Endothelial cell of umbilical vein (primary cell): Measurements from ENCODE around the gene CYP1A1. TPM values are rescaled to one million over a fixed set of nuclear protein-coding genes. Genes with fewer than 3 reads are reported as not detected.

Experiments
- BruUV-seq: library from RNA; stranded (reverse); fragments of 400-500 nt; replicated peaks from 2 replicates; lab custom pipeline; 2021; lab: Mats Ljungman, UMichigan
- CTCF ChIA-PET: fragments of 300-600, 350-600 bp; sonication (Branson Sonifier 250); formaldehyde crosslinking; loops from one replicate; lab custom pipeline; 2021; ENCODE audit warnings: antibody characterized with exemption, inconsistent platforms; lab: Charles Lee
- POLR2A ChIA-PET: fragments of 300-600, 350-600 bp; sonication (Branson Sonifier 250); formaldehyde crosslinking; loops from one replicate; lab custom pipeline; 2021; ENCODE audit warnings: antibody characterized with exemption, inconsistent platforms; lab: Charles Lee
- DNase-seq: peaks from one replicate; pipeline ENCODE4 v3.0.0-alpha.2; 2011; ENCODE audit warnings: low read depth, low spot score
- FAIRE-seq: peaks from 2 replicates; lab custom pipeline; 2011; peaks lifted over from hg19 to GRCh38; lab: Jason Lieb, UNC
- H2AFZ ChIP-seq: 2 replicates; pipeline ENCODE4 v1.6.0; 2012; ENCODE audit warnings: low read depth, low read length, control low read depth, inconsistent platforms
- H3K27ac ChIP-seq: 2 replicates; pipeline ENCODE4 v1.5.1; 2011; ENCODE audit warnings: low read depth, mild to moderate bottlenecking, control low read depth, low read length, moderate library complexity; ENCODE audit not compliant: insufficient read depth
- H3K27me3 ChIP-seq, 2 experiments: 2 replicates each; pipeline versions ENCODE4 v1.6.0 to v1.6.1; 2011; ENCODE audit warnings: low read length in 2 of 2, mixed read lengths in 1 of 2; ENCODE audit not compliant: control insufficient read depth in 2 of 2, insufficient read depth in 2 of 2
- H3K36me3 ChIP-seq, 2 experiments: 2 replicates in 1 of 2; 3 replicates in 1 of 2; pipeline ENCODE4 v1.5.1; 2011; ENCODE audit warnings: low read length in 2 of 2, mild to moderate bottlenecking in 1 of 2, moderate library complexity in 1 of 2; ENCODE audit not compliant: control insufficient read depth in 2 of 2, insufficient read depth in 2 of 2; ENCODE audit errors: extremely low read depth in 1 of 2
- H3K4me1 ChIP-seq: 3 replicates; pipeline ENCODE4 v1.5.1; 2011; ENCODE audit warnings: mild to moderate bottlenecking, low read length; ENCODE audit not compliant: control insufficient read depth, insufficient read depth; ENCODE audit errors: extremely low read depth
- H3K4me2 ChIP-seq: 2 replicates; pipeline ENCODE4 v1.6.1; 2011; ENCODE audit warnings: low read length, control low read depth, mixed read lengths; ENCODE audit not compliant: insufficient read depth
- H3K4me3 ChIP-seq, 3 experiments: fragments of 200-600 bp in 1 of 3; sonication (generic), shearing (Covaris generic) in 1 of 3; replicated peaks in 1 of 3; 2 replicates each; pipeline ENCODE4 v1.5.1; 2011 to 2016; ENCODE audit warnings: control low read depth in 3 of 3, low read length in 3 of 3, mild to moderate bottlenecking in 2 of 3, inconsistent platforms in 1 of 3, low read depth in 1 of 3, moderate library complexity in 1 of 3; ENCODE audit not compliant: insufficient read depth in 1 of 3
- H3K79me2 ChIP-seq: 2 replicates; pipeline ENCODE4 v1.6.0; 2012; ENCODE audit warnings: low read length, inconsistent platforms; ENCODE audit not compliant: control insufficient read depth, insufficient read depth
- H3K9ac ChIP-seq: replicated peaks from 2 replicates; pipeline ENCODE3; 2011; ENCODE audit warnings: low read length, control low read depth; ENCODE audit not compliant: insufficient read depth; ENCODE audit errors: extremely low read depth
- H3K9me1 ChIP-seq: replicated peaks from 3 replicates; pipeline ENCODE4 v1.6.0; 2011; ENCODE audit warnings: mild to moderate bottlenecking, low read length; ENCODE audit not compliant: control insufficient read depth, insufficient read depth; ENCODE audit errors: extremely low read depth
- H3K9me3 ChIP-seq: replicated peaks from 2 replicates; pipeline ENCODE4 v1.5.1; 2012; ENCODE audit warnings: low read length, inconsistent platforms; ENCODE audit not compliant: control insufficient read depth, insufficient read depth
- H4K20me1 ChIP-seq: replicated peaks from 2 replicates; pipeline ENCODE3; 2011; ENCODE audit warnings: mild to moderate bottlenecking, low read length; ENCODE audit not compliant: control insufficient read depth, insufficient read depth; ENCODE audit errors: extremely low read depth
- EZH2 ChIP-seq: IDR thresholded peaks from 2 replicates; pipeline ENCODE4 v1.6.1; 2012; ENCODE audit warnings: borderline replicate concordance, low read depth, mild to moderate bottlenecking, moderate library complexity, low read length, inconsistent platforms; ENCODE audit not compliant: severe bottlenecking
- FOS ChIP-seq: IDR thresholded peaks from 2 replicates; pipeline ENCODE4 v1.6.1; 2011; ENCODE audit warnings: mild to moderate bottlenecking, low read length, moderate library complexity, borderline replicate concordance; ENCODE audit not compliant: insufficient read depth
- GATA2 ChIP-seq: IDR thresholded peaks from 2 replicates; pipeline ENCODE4 v1.7.0; 2011; ENCODE audit warnings: low read depth, mild to moderate bottlenecking, moderate library complexity, mixed read lengths, low read length; ENCODE audit not compliant: insufficient read length, insufficient read depth
- JUN ChIP-seq: IDR thresholded peaks from 2 replicates; pipeline ENCODE4 v1.6.1; 2011; ENCODE audit warnings: borderline replicate concordance, low read depth; ENCODE audit not compliant: insufficient read length, insufficient read depth
- MYC ChIP-seq: IDR thresholded peaks from one replicate; pipeline ENCODE4 v1.6.1; 2011; ENCODE audit warnings: mild to moderate bottlenecking, low read depth, low read length
- POLR2A ChIP-seq: IDR thresholded peaks from 2 replicates; pipeline ENCODE4 v1.6.1; 2012; ENCODE audit warnings: low read depth, mild to moderate bottlenecking, control low read depth, low read length
- POLR2AphosphoS5 ChIP-seq: IDR thresholded peaks from 2 replicates; pipeline ENCODE4 v1.6.1; 2012; ENCODE audit warnings: low read depth, mild to moderate bottlenecking, control low read depth, low read length, moderate library complexity; ENCODE audit not compliant: insufficient read depth
- dilution Hi-C: fragments of 300-500 bp; cut with MboI; formaldehyde crosslinking; loops from one replicate; pipeline ENCODE4 v1.15.0; 2019; ENCODE audit warnings: low sequenced_read_pairs; ENCODE audit not compliant: extremely low pct_ligation_motif_present
- intact Hi-C: fragments of 100-400 bp; cut with micrococcal nuclease; formaldehyde crosslinking; loops from one replicate; pipeline ENCODE4 v1.10.0; 2022
- polyA plus RNA-seq, 4 experiments: library from polyadenylated mRNA; depleted of rRNA in 3 of 4; stranded (reverse) in 3 of 4; unstranded in 1 of 4; fragments of >200 nt; gene quantifications; 2 replicates each; pipeline versions ENCODE4 v1.2.1 to v1.2.3, GENCODE V29; 2011 to 2012; ENCODE audit warnings: missing spikeins in 1 of 4
- total RNA-seq: library from RNA; stranded (reverse); gene quantifications from 2 replicates; pipeline ENCODE4 v1.2.3, GENCODE V29; 2021
- TF ChIP-seq, protein P1 (sequence below): IDR thresholded peaks from 2 replicates; pipeline ENCODE4 v1.6.1; 2011; ENCODE audit not compliant: insufficient read depth, insufficient read length
- TF ChIP-seq, protein P2 (sequence below), 2 donors: IDR thresholded peaks; 1 replicate in 1 of 2; 2 replicates in 1 of 2; pipeline ENCODE4 v1.5.1; 2011; ENCODE audit warnings: low read length in 2 of 2, mild to moderate bottlenecking in 2 of 2, moderate library complexity in 2 of 2, control low read depth in 1 of 2, inconsistent platforms in 1 of 2, low read depth in 1 of 2; ENCODE audit not compliant: insufficient read depth in 1 of 2; ENCODE audit errors: extremely low read depth in 1 of 2

Gene CYP1A1
- total and polyA plus RNA-seq, 2 donors (not counting 3 experiments of a cell fraction or from before 2014, with no cell fraction given), result 7.6 to 13.1 TPM

GRCh38 chr15:74758736-74759135 is 33.4 kb upstream of the CYP1A1 start:
- ChIA-PET CTCF (interaction anchor here (0.6 to 4.3 kb wide), 4 partner anchors 10 to 191 kb away, joined by 3 to 31 read pairs (median 16); no protein-coding TSS in a partner anchor), POLR2A (no interaction called here)
- Histone ChIP-seq H3K9me3 (no peaks in the 10 kb centered on the region), H3K27ac (no peak overlapping the region), H3K79me2 (no peaks in the 10 kb centered on the region), H3K9me1 (no peaks in the 10 kb centered on the region), H2AFZ (no peak overlapping the region), H3K27me3 (no peaks in the 10 kb centered on the region), H4K20me1 (no peaks in the 10 kb centered on the region), H3K36me3 (no peaks in the 10 kb centered on the region), H3K4me1 (peaks cover 9% of the 10 kb centered on the region), H3K4me3 (no peak overlapping the region), H3K9ac (no peak overlapping the region), H3K4me2 (no peak overlapping the region)
- TF ChIP-seq, protein P1, sequence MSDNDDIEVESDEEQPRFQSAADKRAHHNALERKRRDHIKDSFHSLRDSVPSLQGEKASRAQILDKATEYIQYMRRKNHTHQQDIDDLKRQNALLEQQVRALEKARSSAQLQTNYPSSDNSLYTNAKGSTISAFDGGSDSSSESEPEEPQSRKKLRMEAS, result no peak
- TF ChIP-seq MYC (no peak), EZH2 (no peak)
- no peak for DNase-seq
- no peak for FAIRE-seq
- no TSS peak for BruUV-seq
- dilution Hi-C loops, result loop anchor here (25.0 kb wide), 1 partner anchor 121 kb away; no protein-coding TSS in a partner anchor
- intact Hi-C loops, result no loop called here

GRCh38 chr15:74754593-74755215 is 29.4 kb upstream of the CYP1A1 start:
- TF ChIP-seq, protein P1, result no peak
- TF ChIP-seq FOS (no peak), POLR2A (no peak), EZH2 (no peak), JUN (no peak), GATA2 (no peak), MYC (no peak), POLR2AphosphoS5 (no peak)
- TF ChIP-seq, protein P2, sequence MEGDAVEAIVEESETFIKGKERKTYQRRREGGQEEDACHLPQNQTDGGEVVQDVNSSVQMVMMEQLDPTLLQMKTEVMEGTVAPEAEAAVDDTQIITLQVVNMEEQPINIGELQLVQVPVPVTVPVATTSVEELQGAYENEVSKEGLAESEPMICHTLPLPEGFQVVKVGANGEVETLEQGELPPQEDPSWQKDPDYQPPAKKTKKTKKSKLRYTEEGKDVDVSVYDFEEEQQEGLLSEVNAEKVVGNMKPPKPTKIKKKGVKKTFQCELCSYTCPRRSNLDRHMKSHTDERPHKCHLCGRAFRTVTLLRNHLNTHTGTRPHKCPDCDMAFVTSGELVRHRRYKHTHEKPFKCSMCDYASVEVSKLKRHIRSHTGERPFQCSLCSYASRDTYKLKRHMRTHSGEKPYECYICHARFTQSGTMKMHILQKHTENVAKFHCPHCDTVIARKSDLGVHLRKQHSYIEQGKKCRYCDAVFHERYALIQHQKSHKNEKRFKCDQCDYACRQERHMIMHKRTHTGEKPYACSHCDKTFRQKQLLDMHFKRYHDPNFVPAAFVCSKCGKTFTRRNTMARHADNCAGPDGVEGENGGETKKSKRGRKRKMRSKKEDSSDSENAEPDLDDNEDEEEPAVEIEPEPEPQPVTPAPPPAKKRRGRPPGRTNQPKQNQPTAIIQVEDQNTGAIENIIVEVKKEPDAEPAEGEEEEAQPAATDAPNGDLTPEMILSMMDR (IDR thresholded peaks at IDR 0.05; ENCODE audit: extremely low read depth in 1 of 2, insufficient read depth in 1 of 2, low read depth in 1 of 2, low read length in 2 of 2), result no peak

More at GRCh38 chr15:74754593-74755215, 29.4 kb upstream of the CYP1A1 start:
- peaks cover 0 to 1% of the 10 kb centered on the region in 2 experiments for H3K27me3 ChIP-seq
- CTCF ChIA-PET, result interaction anchor here (1.3 to 1.9 kb wide), 2 partner anchors 14 to 196 kb away, joined by 3 to 13 read pairs; no protein-coding TSS in a partner anchor
- H3K4me1 ChIP-seq, result no peaks in the 10 kb centered on the region
- DNase-seq, result no peak
- no peaks in the 10 kb centered on the region for H3K9me3 ChIP-seq
- no peak overlapping the region for H3K4me3 ChIP-seq
- H3K9ac ChIP-seq, result no peak overlapping the region
- H3K27ac ChIP-seq, result no peak overlapping the region
- intact Hi-C loops (no loop called here), dilution Hi-C loops (loop anchor here (25.0 kb wide), 1 partner anchor 117 kb away; no protein-coding TSS in a partner anchor)
- POLR2A ChIA-PET, result no interaction called here
- H3K9me1 ChIP-seq, result no peaks in the 10 kb centered on the region
- no peaks in the 10 kb centered on the region for H3K36me3 ChIP-seq
- H2AFZ ChIP-seq, result no peak overlapping the region
- no peaks in the 10 kb centered on the region for H4K20me1 ChIP-seq
- no peak overlapping the region for H3K4me2 ChIP-seq
- H3K79me2 ChIP-seq, result no peaks in the 10 kb centered on the region
- BruUV-seq, result no TSS peak
- FAIRE-seq, result no peak
